22Rv1 (cell line): ENCODE results near the gene SLC6A19.

Source experiments
- CTCF ChIP-seq: fragments of 450-650 bp; IDR thresholded peaks from 2 replicates; pipeline ENCODE4 v1.5.1; 2017; ENCODE audit warnings: mild to moderate bottlenecking
- ZFX ChIP-seq: fragments of 450-650 bp; IDR thresholded peaks from 2 replicates; pipeline ENCODE4 v1.6.1; 2017; ENCODE audit warnings: antibody characterized with exemption, borderline replicate concordance

- no peak for TF ChIP-seq CTCF
- no peak for TF ChIP-seq ZFX
Observed at GRCh38 chr5:1203968-1204692, 2.7 kb downstream of the SLC6A19 start.
